Kidney epithelial cell (primary cell): ENCODE measurements around the gene SEMA4A. TPM values are rescaled to one million over a fixed set of nuclear protein-coding genes. Genes with fewer than 3 reads are reported as not detected.
"Not testable (repeated sequence)": the region's sequence is repeated elsewhere in the genome, so short reads cannot be mapped to it uniquely, and the experiment has no call there.

Experiments
- DNase-seq: peaks from one replicate; pipeline ENCODE4 v3.0.0-alpha.2; 2010; ENCODE audit warnings: low read depth
- H3K27me3 ChIP-seq: 2 replicates; pipeline ENCODE4 v1.6.0; 2011; ENCODE audit warnings: low read length; ENCODE audit not compliant: control insufficient read depth, insufficient read depth
- H3K36me3 ChIP-seq: 2 replicates; pipeline ENCODE4 v1.5.1; 2011; ENCODE audit warnings: low read length; ENCODE audit not compliant: control insufficient read depth, insufficient read depth
- H3K4me3 ChIP-seq: 2 replicates; pipeline ENCODE4 v1.5.1; 2011; ENCODE audit warnings: low read depth, mild to moderate bottlenecking, control low read depth, low read length
- total RNA-seq: library from RNA; depleted of rRNA; stranded (reverse); fragments of >200 nt; gene quantifications from 2 replicates; pipeline ENCODE4 v1.2.3, GENCODE V29; 2015
- TF ChIP-seq, protein P1 (sequence below): IDR thresholded peaks from 2 replicates; pipeline ENCODE4 v1.5.1; 2011; ENCODE audit warnings: mild to moderate bottlenecking, moderate library complexity, low read length, control low read depth, inconsistent platforms; ENCODE audit not compliant: insufficient read depth, poor library complexity, severe bottlenecking

SEMA4A gene
- total RNA-seq, 1 donor from 2014 or later, result 2.6 TPM

DNA sequence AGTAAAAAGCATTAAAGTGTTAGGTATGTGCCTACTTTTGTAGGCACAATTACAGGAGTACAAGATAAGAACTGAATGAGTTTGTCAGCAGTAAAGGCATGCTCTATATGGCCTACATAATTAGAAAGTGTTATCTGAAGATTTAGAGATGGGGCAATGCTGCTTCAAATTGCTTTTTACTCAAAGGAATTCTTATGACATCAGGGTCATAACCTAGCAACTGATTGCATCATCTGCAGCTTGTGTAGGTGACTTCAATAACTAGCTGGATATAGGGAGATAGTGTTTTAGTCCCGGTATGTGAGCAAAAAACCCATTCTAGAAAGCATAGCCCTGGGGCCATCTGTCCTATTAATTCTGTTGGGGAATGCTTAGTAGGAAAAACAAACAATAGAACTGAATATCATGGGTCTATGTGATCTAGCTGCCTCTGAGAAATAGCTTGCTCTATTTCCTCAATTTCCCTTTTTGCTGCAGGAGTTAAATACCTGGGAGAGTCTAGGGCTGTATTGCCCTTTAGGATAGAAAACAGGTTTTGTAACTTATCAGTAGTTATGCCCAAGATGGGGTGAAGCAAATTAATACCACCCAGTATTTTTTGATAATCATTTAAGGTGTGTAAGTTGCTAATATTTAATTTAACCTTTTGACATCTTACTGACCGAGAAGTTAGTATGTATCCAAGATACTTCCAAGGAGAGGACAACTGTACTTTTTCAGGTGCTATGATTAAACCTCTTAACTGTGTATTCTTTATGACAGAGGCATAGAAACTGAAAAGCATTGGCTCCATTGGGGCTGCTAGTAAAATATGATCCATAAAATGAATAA lies 33.2 kb downstream of the SEMA4A start:
- not testable (repeated sequence) for H3K27me3 ChIP-seq, DNase-seq, H3K36me3 ChIP-seq, H3K4me3 ChIP-seq

DNA sequence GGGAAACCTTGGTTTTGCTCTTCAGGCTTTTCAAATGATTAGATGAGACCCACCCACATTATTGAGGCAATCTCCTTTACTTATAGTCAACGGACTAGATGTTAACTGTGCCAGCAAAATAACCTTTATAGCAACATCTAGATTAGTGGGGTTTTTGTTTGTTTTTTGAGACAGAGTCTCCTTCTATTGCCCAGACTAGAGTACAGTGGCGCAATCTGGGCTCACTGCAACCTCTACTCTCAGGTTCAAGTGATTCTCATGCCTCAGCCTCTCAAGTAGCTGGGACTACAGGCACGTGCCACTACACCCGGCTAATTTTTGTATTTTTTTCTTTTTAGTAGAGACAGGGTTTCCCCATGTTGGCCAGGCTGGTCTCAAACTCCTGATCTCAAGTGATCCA lies 36.9 kb downstream of the SEMA4A start:
- not testable (repeated sequence) for H3K36me3 ChIP-seq, DNase-seq, H3K27me3 ChIP-seq, H3K4me3 ChIP-seq

DNA sequence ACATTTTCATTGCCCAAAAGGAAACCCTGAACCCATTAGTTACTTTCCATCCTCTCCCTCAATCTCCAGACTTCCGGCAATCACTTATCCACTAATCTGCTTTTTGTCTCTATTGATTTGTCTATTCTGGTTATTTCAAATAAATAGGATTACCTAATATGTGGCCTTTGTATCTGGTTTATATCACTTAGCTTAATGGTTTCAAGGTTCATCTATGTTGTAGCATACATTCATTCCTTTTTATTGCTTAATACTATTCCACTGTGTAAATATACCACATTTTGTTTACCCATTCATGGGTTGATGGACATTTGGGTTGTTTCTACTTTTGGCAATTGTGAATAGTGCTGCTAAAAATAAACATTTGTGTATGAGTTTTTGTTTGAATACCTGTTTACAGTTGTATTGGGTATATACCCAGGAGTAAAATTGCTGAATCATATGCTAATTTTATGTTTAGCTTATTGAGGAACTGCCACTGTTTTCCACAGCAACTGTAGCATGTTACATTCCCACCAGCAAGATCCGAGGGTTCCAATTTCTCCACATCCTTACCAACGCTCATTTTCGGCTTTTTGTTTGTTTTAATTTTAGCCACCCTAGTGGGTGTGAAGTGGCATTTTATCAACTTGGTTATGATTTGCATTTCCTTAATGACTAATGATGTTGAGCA lies 38.0 kb downstream of the SEMA4A start:
- Histone ChIP-seq H3K4me3 (no peak overlapping the region), H3K27me3 (no peaks in the 10 kb centered on the region), H3K36me3 (peaks cover 1% of the 10 kb centered on the region)
- no peak for DNase-seq
- TF ChIP-seq, protein P1, sequence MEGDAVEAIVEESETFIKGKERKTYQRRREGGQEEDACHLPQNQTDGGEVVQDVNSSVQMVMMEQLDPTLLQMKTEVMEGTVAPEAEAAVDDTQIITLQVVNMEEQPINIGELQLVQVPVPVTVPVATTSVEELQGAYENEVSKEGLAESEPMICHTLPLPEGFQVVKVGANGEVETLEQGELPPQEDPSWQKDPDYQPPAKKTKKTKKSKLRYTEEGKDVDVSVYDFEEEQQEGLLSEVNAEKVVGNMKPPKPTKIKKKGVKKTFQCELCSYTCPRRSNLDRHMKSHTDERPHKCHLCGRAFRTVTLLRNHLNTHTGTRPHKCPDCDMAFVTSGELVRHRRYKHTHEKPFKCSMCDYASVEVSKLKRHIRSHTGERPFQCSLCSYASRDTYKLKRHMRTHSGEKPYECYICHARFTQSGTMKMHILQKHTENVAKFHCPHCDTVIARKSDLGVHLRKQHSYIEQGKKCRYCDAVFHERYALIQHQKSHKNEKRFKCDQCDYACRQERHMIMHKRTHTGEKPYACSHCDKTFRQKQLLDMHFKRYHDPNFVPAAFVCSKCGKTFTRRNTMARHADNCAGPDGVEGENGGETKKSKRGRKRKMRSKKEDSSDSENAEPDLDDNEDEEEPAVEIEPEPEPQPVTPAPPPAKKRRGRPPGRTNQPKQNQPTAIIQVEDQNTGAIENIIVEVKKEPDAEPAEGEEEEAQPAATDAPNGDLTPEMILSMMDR, result no peak

DNA sequence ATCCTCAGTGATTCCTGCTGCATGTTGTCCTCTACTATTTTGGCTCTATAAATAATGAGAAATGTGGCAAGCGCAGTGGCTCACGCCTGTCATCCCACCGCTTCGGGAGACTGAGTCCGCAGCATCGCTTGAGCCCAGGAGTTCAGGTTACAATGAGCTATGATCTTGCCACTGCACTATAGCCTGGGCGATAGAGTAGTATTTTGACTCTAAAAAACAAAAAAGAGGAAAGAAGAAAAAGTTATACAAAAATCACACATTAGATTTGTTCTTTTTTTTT lies 39.8 kb downstream of the SEMA4A start:
- TF ChIP-seq, protein P1, result no peak
- peak overlapping the region; percentile 94 for H3K4me3 ChIP-seq
- no peaks in the 10 kb centered on the region for H3K27me3 ChIP-seq
- peaks cover 1% of the 10 kb centered on the region for H3K36me3 ChIP-seq
- DNase-seq, result no peak

DNA sequence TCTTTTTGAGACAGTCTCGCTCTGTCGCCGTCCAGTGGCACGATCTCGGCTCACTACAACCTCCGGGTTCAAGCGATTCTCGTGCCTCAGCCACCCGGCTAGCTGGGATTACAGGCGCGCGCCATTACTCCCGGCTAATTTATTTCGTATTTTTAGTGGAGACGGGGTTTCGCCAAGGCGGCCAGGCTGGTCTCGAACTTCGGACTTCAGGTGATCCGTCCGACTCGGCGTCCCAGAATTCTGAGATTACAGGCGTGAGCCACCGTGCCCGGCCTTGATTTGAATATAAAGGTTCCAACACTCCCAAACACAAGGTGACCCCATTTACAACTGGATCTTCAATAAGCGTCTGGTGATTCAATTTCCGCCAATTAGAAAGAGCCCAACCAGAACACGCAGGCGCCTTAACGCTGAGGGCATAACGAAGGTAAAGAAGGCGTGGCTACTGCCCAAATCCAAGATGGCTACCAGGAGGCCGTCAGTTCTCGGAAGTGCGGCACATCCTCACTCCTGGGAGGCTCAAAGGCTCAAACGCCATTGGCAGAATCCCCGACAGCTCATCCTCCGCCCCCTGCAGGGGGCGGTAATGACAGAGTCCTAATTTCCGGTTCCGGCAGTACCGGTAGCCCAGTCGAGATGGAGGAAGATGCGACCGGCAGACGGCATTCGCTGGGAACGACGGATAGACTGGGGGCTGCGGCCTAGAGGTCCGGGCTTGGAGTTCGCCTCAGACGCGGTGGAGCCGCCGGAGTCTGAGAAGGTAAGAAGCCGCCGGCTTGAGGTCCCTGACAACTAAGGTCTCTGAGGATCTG lies 40.3 kb downstream of the SEMA4A start, which contains the start of gene SLC25A44:
Gene SLC25A44 (plus strand): TSS at position 617 of the 812 bp plus-strand sequence. CDS start 5,744 bp downstream, outside the sequence.
- Histone ChIP-seq H3K4me3 (peak within 1 kb of the TSS; percentile 94), H3K36me3 (peaks cover 1% of the 10 kb centered on the region), H3K27me3 (no peaks in the 10 kb centered on the region)
- DNase-seq, result peak; percentile 95
- TF ChIP-seq, protein P1, result peak; percentile 52

DNA sequence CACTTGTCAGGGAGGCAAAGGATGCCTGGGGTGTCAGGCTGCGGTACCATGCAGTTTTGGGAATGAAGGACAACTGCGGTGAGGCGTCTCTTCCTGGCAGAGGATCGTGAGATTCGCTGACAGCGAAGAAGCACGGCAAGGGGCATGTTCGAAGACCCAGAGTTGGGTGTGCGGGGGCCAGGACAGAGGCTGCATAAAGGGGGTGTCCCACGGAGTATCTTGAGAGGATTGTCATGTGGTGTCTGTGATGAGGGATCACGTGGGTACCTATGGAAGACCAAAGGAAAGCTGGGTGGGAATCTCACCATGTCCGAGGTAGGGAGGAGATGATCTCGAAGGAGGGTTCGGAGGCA lies 40.9 kb downstream of the SEMA4A start:
- H3K27me3 ChIP-seq, result no peaks in the 10 kb centered on the region
- H3K4me3 ChIP-seq, result peak overlapping the region; percentile 94
- H3K36me3 ChIP-seq, result peaks cover 1% of the 10 kb centered on the region
- TF ChIP-seq, protein P1, result no peak
- no peak for DNase-seq
